SK-N-SH (cell line): ENCODE data around the gene DCTN3. TPM values are rescaled to one million over a fixed set of nuclear protein-coding genes. Genes with fewer than 3 reads are reported as not detected.

Source experiments
- CTCF ChIA-PET: fragments of 300-600, 350-600 bp; formaldehyde crosslinking; extraction: SDS; loops from one replicate; lab custom pipeline; 2021; lab: Yijun Ruan, JAX
- POLR2A ChIA-PET: fragments of 350-600 bp; sonication (Branson Sonifier 250); formaldehyde crosslinking; extraction: SDS; loops from one replicate; lab custom pipeline; 2020; ENCODE audit warnings: antibody characterized with exemption, inconsistent platforms; lab: Yijun Ruan, JAX
- DNase-seq: peaks from one replicate; pipeline ENCODE4 v3.0.0; 2012
- H2AFZ ChIP-seq: fragments of 200-600 bp; sonication (generic); 2 replicates; pipeline ENCODE4 v1.8.1; 2016; ENCODE audit warnings: antibody characterized with exemption, mild to moderate bottlenecking, low read depth
- H3F3A ChIP-seq: fragments of 200-600 bp; sonication (generic); replicated peaks from 2 replicates; pipeline ENCODE3; 2016; ENCODE audit warnings: antibody characterized with exemption, mild to moderate bottlenecking; ENCODE audit not compliant: insufficient read depth
- H3K27ac ChIP-seq, 2 experiments: fragments of 200-500 bp in 1 of 2; fragments of 200-600 bp in 1 of 2; sonication (Bioruptor generic) in 1 of 2; sonication (generic), shearing (Covaris generic) in 1 of 2; 2 replicates each; pipeline versions ENCODE4 v1.5.1 to v1.6.1; 2014 to 2016; ENCODE audit warnings: low read depth in 2 of 2, inconsistent platforms in 1 of 2, low read length in 1 of 2, mild to moderate bottlenecking in 1 of 2, mixed read lengths in 1 of 2
- H3K27me3 ChIP-seq: fragments of 200-600 bp; sonication (generic), shearing (Covaris generic); 2 replicates; pipeline ENCODE4 v1.6.1; 2016; ENCODE audit warnings: mixed run types; ENCODE audit not compliant: insufficient read depth
- H3K36me3 ChIP-seq, 2 experiments: fragments of 200-500 bp in 1 of 2; fragments of 200-600 bp in 1 of 2; sonication (Bioruptor generic) in 1 of 2; sonication (generic) in 1 of 2; replicated peaks in 1 of 2; 2 replicates each; pipeline versions ENCODE3 to v1.5.1; 2014 to 2016; ENCODE audit warnings: low read length in 1 of 2, mild to moderate bottlenecking in 1 of 2; ENCODE audit not compliant: insufficient read depth in 2 of 2, control insufficient read depth in 1 of 2
- H3K4me1 ChIP-seq, 2 experiments: fragments of 200-500 bp in 1 of 2; fragments of 200-600 bp in 1 of 2; sonication (Bioruptor generic) in 1 of 2; sonication (generic), shearing (Covaris generic) in 1 of 2; 2 replicates each; pipeline versions ENCODE4 v1.5.1 to v1.6.1; 2014 to 2016; ENCODE audit warnings: low read depth in 1 of 2, low read length in 1 of 2, mixed run types in 1 of 2; ENCODE audit not compliant: insufficient read depth in 2 of 2, control insufficient read depth in 1 of 2
- H3K4me2 ChIP-seq: fragments of 200-600 bp; sonication (generic), shearing (Covaris generic); 2 replicates; pipeline ENCODE4 v1.6.1; 2017; ENCODE audit warnings: mixed run types
- H3K4me3 ChIP-seq, 2 experiments: fragments of 200-500 bp in 1 of 2; fragments of 200-600 bp in 1 of 2; sonication (Bioruptor generic) in 1 of 2; sonication (generic), shearing (Covaris generic) in 1 of 2; 2 replicates each; pipeline versions ENCODE4 v1.5.1 to v1.8.1; 2014 to 2016; ENCODE audit warnings: low read depth in 2 of 2, inconsistent platforms in 1 of 2, low read length in 1 of 2, mild to moderate bottlenecking in 1 of 2, mixed read lengths in 1 of 2, moderate library complexity in 1 of 2
- H3K79me2 ChIP-seq: fragments of 200-600 bp; sonication (generic); 2 replicates; pipeline ENCODE4 v1.8.1; 2017; ENCODE audit warnings: mild to moderate bottlenecking; ENCODE audit not compliant: insufficient read depth
- H3K9ac ChIP-seq: fragments of 200-600 bp; sonication (generic); 2 replicates; pipeline ENCODE4 v1.6.1; 2017; ENCODE audit warnings: mixed run types
- H3K9me2 ChIP-seq: fragments of 200-600 bp; sonication (generic); 2 replicates; pipeline ENCODE4 v1.6.1; 2017; ENCODE audit warnings: mixed run types
- H3K9me3 ChIP-seq: fragments of 200-600 bp; sonication (generic); 2 replicates; pipeline ENCODE4 v1.6.1; 2017; ENCODE audit warnings: mixed run types, mild to moderate bottlenecking, moderate library complexity
- H4K20me1 ChIP-seq: fragments of 200-600 bp; sonication (generic); 2 replicates; pipeline ENCODE4 v1.6.1; 2017; ENCODE audit warnings: mild to moderate bottlenecking, mixed run types; ENCODE audit not compliant: insufficient read depth
- CHD2 ChIP-seq: fragments of 150-350 bp; IDR thresholded peaks from 2 replicates; pipeline ENCODE4 v1.6.1; 2018; ENCODE audit warnings: low read length; ENCODE audit not compliant: partially characterized antibody
- EP300 ChIP-seq, 2 experiments: IDR thresholded peaks; 2 replicates each; pipeline versions ENCODE4 v1.4.0 to v1.6.1; 2012; ENCODE audit warnings: borderline replicate concordance in 1 of 2, low read depth in 1 of 2, low read length in 1 of 2
- EZH2phosphoT487 ChIP-seq: fragments of 200-600 bp; sonication (generic); IDR thresholded peaks from 2 replicates; pipeline ENCODE4 v1.6.1; 2017; ENCODE audit warnings: low read depth, mixed run types, mild to moderate bottlenecking, antibody characterized with exemption, moderate library complexity, borderline replicate concordance
- FOXJ3 ChIP-seq: sonication (generic); formaldehyde crosslinking; IDR thresholded peaks from 2 replicates; pipeline ENCODE4 v1.5.1; 2020; ENCODE audit warnings: mild to moderate bottlenecking, missing genetic modification reagents
- FOXM1 ChIP-seq: IDR thresholded peaks from 2 replicates; pipeline ENCODE4 v1.4.0; 2012; ENCODE audit warnings: low read depth, mild to moderate bottlenecking
- GATA2 ChIP-seq: sonication (generic); formaldehyde crosslinking; IDR thresholded peaks from 2 replicates; pipeline ENCODE4 v1.5.0; 2020; ENCODE audit warnings: mild to moderate bottlenecking, missing genetic modification reagents
- NFIC ChIP-seq: IDR thresholded peaks from 2 replicates; pipeline ENCODE4 v1.4.0; 2012; ENCODE audit warnings: borderline replicate concordance
- RCOR1 ChIP-seq: fragments of 150-350 bp; IDR thresholded peaks from 2 replicates; pipeline ENCODE4 v1.6.1; 2017; ENCODE audit warnings: antibody characterized with exemption, low read length
- RFX5 ChIP-seq: IDR thresholded peaks from 2 replicates; pipeline ENCODE4 v1.6.1; 2012; ENCODE audit warnings: mild to moderate bottlenecking, improper control_type of control experiment, low read length
- RXRA ChIP-seq: IDR thresholded peaks from 2 replicates; pipeline ENCODE4 v1.4.0; 2012; ENCODE audit warnings: low read depth, mild to moderate bottlenecking, borderline replicate concordance
- TCF12 ChIP-seq: IDR thresholded peaks from 2 replicates; pipeline ENCODE4 v1.4.0; 2012
- YY1 ChIP-seq: IDR thresholded peaks from 2 replicates; pipeline ENCODE4 v1.4.0; 2012; ENCODE audit warnings: low read depth, mild to moderate bottlenecking
- WGBS: methylation state at CpG from one replicate; pipeline ENCODE4 v1.1.6; 2017; ENCODE audit warnings: low lambda C conversion rate; 5-methylcytosine and 5-hydroxymethylcytosine counted together
- polyA plus RNA-seq, 3 experiments: library from polyadenylated mRNA; depleted of rRNA; stranded (reverse); fragments of >200 nt; gene quantifications; 2 replicates each; pipeline ENCODE4 v1.2.3, GENCODE V29; 2012
- TF ChIP-seq, protein P1 (sequence below): IDR thresholded peaks from 2 replicates; pipeline ENCODE4 v1.4.0; 2012; ENCODE audit warnings: low read depth, borderline replicate concordance
- TF ChIP-seq, protein P2 (sequence below): fragments of 150-350 bp; IDR thresholded peaks from 2 replicates; pipeline ENCODE4 v1.6.1; 2017; ENCODE audit warnings: antibody characterized with exemption, low read length, low read depth, borderline replicate concordance
- TF ChIP-seq, protein P3 (sequence below): IDR thresholded peaks from 2 replicates; pipeline ENCODE4 v1.4.0; 2012; ENCODE audit warnings: low read depth, borderline replicate concordance

DCTN3 gene
- polyA plus RNA-seq, 1 of the 3 experiments (the other 2 are of a cell fraction) = 300 TPM

DNA sequence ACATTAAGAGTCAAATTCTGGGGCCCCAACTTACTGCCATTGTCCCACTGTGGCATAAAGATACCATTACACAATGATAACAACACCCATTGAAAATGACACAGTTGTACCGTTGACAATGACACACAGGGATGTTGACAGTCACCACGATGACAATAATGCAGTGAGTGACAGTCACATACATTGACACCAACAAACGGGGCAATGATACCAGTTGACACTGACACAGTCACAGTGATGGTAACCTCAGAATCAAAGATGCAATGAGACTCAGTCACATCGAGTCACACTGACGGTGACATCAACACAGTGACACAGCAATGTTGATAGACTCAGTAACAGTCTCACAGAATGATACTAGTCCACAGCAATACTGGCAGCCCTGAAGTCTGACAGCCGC lies 47.7 kb downstream of the DCTN3 start:
- no peaks in the 10 kb centered on the region for H4K20me1 ChIP-seq
- TF ChIP-seq FOXJ3 (no peak), GATA2 (CRISPR knock-in tag) (no peak), CHD2 (no peak), RXRA (no peak), TCF12 (no peak), EZH2phosphoT487 (no peak), NFIC (no peak), RFX5 (no peak), YY1 (no peak)
- TF ChIP-seq, protein P1, sequence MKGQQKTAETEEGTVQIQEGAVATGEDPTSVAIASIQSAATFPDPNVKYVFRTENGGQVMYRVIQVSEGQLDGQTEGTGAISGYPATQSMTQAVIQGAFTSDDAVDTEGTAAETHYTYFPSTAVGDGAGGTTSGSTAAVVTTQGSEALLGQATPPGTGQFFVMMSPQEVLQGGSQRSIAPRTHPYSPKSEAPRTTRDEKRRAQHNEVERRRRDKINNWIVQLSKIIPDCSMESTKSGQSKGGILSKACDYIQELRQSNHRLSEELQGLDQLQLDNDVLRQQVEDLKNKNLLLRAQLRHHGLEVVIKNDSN = no peak
- TF ChIP-seq, protein P2, sequence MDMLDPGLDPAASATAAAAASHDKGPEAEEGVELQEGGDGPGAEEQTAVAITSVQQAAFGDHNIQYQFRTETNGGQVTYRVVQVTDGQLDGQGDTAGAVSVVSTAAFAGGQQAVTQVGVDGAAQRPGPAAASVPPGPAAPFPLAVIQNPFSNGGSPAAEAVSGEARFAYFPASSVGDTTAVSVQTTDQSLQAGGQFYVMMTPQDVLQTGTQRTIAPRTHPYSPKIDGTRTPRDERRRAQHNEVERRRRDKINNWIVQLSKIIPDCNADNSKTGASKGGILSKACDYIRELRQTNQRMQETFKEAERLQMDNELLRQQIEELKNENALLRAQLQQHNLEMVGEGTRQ = no peak
- H3K27me3 ChIP-seq = no peaks in the 10 kb centered on the region
- H3K4me2 ChIP-seq = no peak overlapping the region
- H3F3A ChIP-seq = no peaks in the 10 kb centered on the region
- no peaks in the 10 kb centered on the region for H3K79me2 ChIP-seq
- no peaks in the 10 kb centered on the region for H3K9me3 ChIP-seq
- no peak overlapping the region for H3K9ac ChIP-seq
- no peak for DNase-seq
- CTCF ChIA-PET = no interaction called here
- H2AFZ ChIP-seq = no peak overlapping the region
- peaks cover 0 to 96% of the 10 kb centered on the region in 2 experiments; a peak in 2 of 4 replicates for H3K4me1 ChIP-seq
- no peaks in the 10 kb centered on the region for H3K36me3 ChIP-seq
- POLR2A ChIA-PET = no interaction called here
- no peak overlapping the region for H3K4me3 ChIP-seq
- H3K27ac ChIP-seq = peak overlapping the region in 1 of 2 experiments; percentile 94; a peak in 2 of 4 replicates
- H3K9me2 ChIP-seq = no peaks in the 10 kb centered on the region
- 74% methylated on average over 5 of the region's 6 CpGs for WGBS

DNA sequence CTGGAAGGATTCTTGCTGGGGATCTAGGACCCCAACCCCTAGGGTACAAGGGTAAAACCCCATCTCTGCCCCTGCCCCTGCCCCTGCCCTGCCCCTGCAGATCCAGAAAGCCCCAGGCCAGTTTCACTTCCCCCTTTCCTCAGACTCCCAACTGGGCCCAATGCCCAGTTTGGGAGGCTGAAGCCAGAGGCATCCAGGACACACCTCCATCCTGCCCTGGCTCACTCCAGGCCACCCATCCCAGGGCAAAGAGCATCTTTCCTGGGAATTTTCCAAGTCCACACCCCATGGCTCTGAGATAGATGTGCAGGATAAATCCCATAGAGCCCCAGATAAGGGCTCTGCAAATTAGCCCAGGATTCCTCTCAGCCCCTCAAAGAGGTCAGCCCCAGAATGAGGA lies 48.2 kb downstream of the DCTN3 start:
- no peaks in the 10 kb centered on the region for H3K79me2 ChIP-seq
- no peaks in the 10 kb centered on the region for H3K36me3 ChIP-seq
- no peaks in the 10 kb centered on the region for H3F3A ChIP-seq
- no peaks in the 10 kb centered on the region for H3K9me3 ChIP-seq
- no peak overlapping the region for H3K9ac ChIP-seq
- no peak overlapping the region for H3K4me2 ChIP-seq
- DNase-seq = peak; percentile 74
- H4K20me1 ChIP-seq = no peaks in the 10 kb centered on the region
- H3K27me3 ChIP-seq = no peaks in the 10 kb centered on the region
- no peak overlapping the region for H3K4me3 ChIP-seq
- H2AFZ ChIP-seq = no peak overlapping the region
- ChIA-PET CTCF (interaction anchor here (0.7 to 3.5 kb wide), 4 partner anchors 8 to 32 kb away, joined by 3 to 34 read pairs (median 4); no protein-coding TSS in a partner anchor), POLR2A (no interaction called here)
- H3K4me1 ChIP-seq = peaks cover 0 to 96% of the 10 kb centered on the region in 2 experiments; a peak in 2 of 4 replicates
- H3K27ac ChIP-seq = peak overlapping the region in 1 of 2 experiments; percentile 94; a peak in 2 of 4 replicates
- H3K9me2 ChIP-seq = no peaks in the 10 kb centered on the region
- TF ChIP-seq FOXM1 = no peak
- TF ChIP-seq RCOR1 = 0 out of 2 replicates have a peak, but pooled peaks have one; percentile 53
- TF ChIP-seq EP300 (IDR thresholded peaks at IDR 0.05; ENCODE audit: borderline replicate concordance in 1 of 2, low read depth in 1 of 2, low read length in 1 of 2) = peak in 1 of 2 experiments; percentile 26; a peak in 1 of 4 replicates
- TF ChIP-seq, protein P3, sequence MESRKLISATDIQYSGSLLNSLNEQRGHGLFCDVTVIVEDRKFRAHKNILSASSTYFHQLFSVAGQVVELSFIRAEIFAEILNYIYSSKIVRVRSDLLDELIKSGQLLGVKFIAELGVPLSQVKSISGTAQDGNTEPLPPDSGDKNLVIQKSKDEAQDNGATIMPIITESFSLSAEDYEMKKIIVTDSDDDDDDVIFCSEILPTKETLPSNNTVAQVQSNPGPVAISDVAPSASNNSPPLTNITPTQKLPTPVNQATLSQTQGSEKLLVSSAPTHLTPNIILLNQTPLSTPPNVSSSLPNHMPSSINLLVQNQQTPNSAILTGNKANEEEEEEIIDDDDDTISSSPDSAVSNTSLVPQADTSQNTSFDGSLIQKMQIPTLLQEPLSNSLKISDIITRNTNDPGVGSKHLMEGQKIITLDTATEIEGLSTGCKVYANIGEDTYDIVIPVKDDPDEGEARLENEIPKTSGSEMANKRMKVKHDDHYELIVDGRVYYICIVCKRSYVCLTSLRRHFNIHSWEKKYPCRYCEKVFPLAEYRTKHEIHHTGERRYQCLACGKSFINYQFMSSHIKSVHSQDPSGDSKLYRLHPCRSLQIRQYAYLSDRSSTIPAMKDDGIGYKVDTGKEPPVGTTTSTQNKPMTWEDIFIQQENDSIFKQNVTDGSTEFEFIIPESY = no peak
